Esophagus squamous epithelium (tissue), 4 donors: Measurements from ENCODE around the gene ADPRHL1.

Experiments
- CTCF ChIP-seq, 6 experiments: fragments of 450-650 bp in 4 of 6; fragments of 200-600 bp in 2 of 6; sonication (generic) in 2 of 6; IDR thresholded peaks; one replicate each; pipeline ENCODE4 v1.5.1; 2016 to 2019; ENCODE audit warnings: antibody characterized with exemption in 6 of 6, mild to moderate bottlenecking in 4 of 6, moderate library complexity in 4 of 6
- POLR2A ChIP-seq, 4 donors: fragments of 450-650 bp; IDR thresholded peaks; one replicate each; pipeline ENCODE4 v1.6.1; 2017; ENCODE audit warnings: antibody characterized with exemption in 4 of 4, mild to moderate bottlenecking in 4 of 4, moderate library complexity in 3 of 4

- TF ChIP-seq CTCF (IDR thresholded peaks at IDR 0.05) (no peak), POLR2A (IDR thresholded peaks at IDR 0.05) (no peak)
Observed at GRCh38 chr13:113483504-113484293, 30.4 kb upstream of the ADPRHL1 start.
